Upper lobe of left lung (tissue), 6 donors: Measurements from ENCODE around the gene DENND1B. TPM values are rescaled to one million over a fixed set of nuclear protein-coding genes. Genes with fewer than 3 reads are reported as not detected.

Experiments
- ATAC-seq, 2 donors: fragments of 200-7000 bp; cut with Tn5 transposase; one replicate each; pipeline ENCODE4 v1.9.1; 2022; ENCODE audit warnings: mild to moderate bottlenecking in 2 of 2, moderate library complexity in 2 of 2; ENCODE audit not compliant: low FRiP score in 2 of 2
- DNase-seq, 2 donors: peaks; one replicate each; pipeline ENCODE4 v3.0.0-alpha.2; 2019 to 2020
- H3K27ac ChIP-seq, 4 donors: fragments of 200-600 bp; sonication (generic); one replicate each; pipeline ENCODE4 v1.5.1; 2016 to 2019
- H3K27me3 ChIP-seq, 4 donors: fragments of 200-600 bp; sonication (generic); one replicate each; pipeline ENCODE4 v1.5.1; 2017 to 2019
- H3K36me3 ChIP-seq, 4 donors: fragments of 200-600 bp; sonication (generic); one replicate each; pipeline ENCODE4 v1.5.1; 2016 to 2019
- H3K4me1 ChIP-seq, 4 donors: fragments of 200-600 bp; sonication (generic); one replicate each; pipeline ENCODE4 v1.5.1; 2018 to 2019
- H3K4me3 ChIP-seq, 4 donors: fragments of 200-600 bp; sonication (generic); one replicate each; pipeline ENCODE4 v1.5.1; 2017 to 2019; ENCODE audit warnings: mild to moderate bottlenecking in 2 of 4, moderate library complexity in 1 of 4
- H3K9me3 ChIP-seq, 4 donors: fragments of 200-600 bp; sonication (generic); one replicate each; pipeline ENCODE4 v1.5.1; 2018 to 2019
- EP300 ChIP-seq, 4 donors: sonication (generic); formaldehyde crosslinking; IDR thresholded peaks; one replicate each; pipeline ENCODE4 v1.5.1; 2017; ENCODE audit warnings: antibody characterized with exemption in 4 of 4, control low read depth in 2 of 4
- POLR2A ChIP-seq, 4 donors: fragments of 450-650 bp; IDR thresholded peaks; one replicate each; pipeline ENCODE4 v1.5.1; 2016 to 2017; ENCODE audit warnings: antibody characterized with exemption in 4 of 4, mild to moderate bottlenecking in 2 of 4
- POLR2AphosphoS5 ChIP-seq, 2 donors: sonication (generic); formaldehyde crosslinking; IDR thresholded peaks; one replicate each; pipeline ENCODE4 v1.5.1; 2017; ENCODE audit warnings: antibody characterized with exemption in 2 of 2
- WGBS, 2 donors: methylation state at CpG; one replicate each; pipeline ENCODE4 v1.1.5; 2017 to 2018; 5-methylcytosine and 5-hydroxymethylcytosine counted together
- total RNA-seq, 6 donors: library from RNA; depleted of rRNA in 4 of 6; stranded (reverse); fragments of >200 nt in 4 of 6; gene quantifications; one replicate each; pipeline versions ENCODE4 v1.1.0 to v1.2.1, GENCODE V29; 2016 to 2021
- TF ChIP-seq, protein P1 (sequence below), 6 experiments: fragments of 450-650 bp in 4 of 6; fragments of 200-600 bp in 2 of 6; sonication (generic) in 2 of 6; IDR thresholded peaks; one replicate each; pipeline ENCODE4 v1.5.1; 2016 to 2019; ENCODE audit warnings: antibody characterized with exemption in 6 of 6
- donor health status: DM: no; HTN: no; CAD: no; lungs with moderate emphysema.
- donor health status: DM: no; HTN: yes; CAD: no; lungs with severe emphysema.

Gene DENND1B
- total RNA-seq, 6 donors from 2014 or later, result 14.9 to 39.1 (median 21.0) TPM

- Histone ChIP-seq H3K9me3 (no peaks in the 10 kb centered on the region), H3K4me3 (no peak overlapping the region), H3K4me1 (no peaks in the 10 kb centered on the region), H3K27ac (no peak overlapping the region), H3K36me3 (no peaks in the 10 kb centered on the region), H3K27me3 (no peaks in the 10 kb centered on the region)
- TF ChIP-seq, protein P1, sequence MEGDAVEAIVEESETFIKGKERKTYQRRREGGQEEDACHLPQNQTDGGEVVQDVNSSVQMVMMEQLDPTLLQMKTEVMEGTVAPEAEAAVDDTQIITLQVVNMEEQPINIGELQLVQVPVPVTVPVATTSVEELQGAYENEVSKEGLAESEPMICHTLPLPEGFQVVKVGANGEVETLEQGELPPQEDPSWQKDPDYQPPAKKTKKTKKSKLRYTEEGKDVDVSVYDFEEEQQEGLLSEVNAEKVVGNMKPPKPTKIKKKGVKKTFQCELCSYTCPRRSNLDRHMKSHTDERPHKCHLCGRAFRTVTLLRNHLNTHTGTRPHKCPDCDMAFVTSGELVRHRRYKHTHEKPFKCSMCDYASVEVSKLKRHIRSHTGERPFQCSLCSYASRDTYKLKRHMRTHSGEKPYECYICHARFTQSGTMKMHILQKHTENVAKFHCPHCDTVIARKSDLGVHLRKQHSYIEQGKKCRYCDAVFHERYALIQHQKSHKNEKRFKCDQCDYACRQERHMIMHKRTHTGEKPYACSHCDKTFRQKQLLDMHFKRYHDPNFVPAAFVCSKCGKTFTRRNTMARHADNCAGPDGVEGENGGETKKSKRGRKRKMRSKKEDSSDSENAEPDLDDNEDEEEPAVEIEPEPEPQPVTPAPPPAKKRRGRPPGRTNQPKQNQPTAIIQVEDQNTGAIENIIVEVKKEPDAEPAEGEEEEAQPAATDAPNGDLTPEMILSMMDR (IDR thresholded peaks at IDR 0.05), result no peak
- TF ChIP-seq POLR2A (IDR thresholded peaks at IDR 0.05), result no peak
- TF ChIP-seq EP300 (IDR thresholded peaks at IDR 0.05), result no peak
- no peak for TF ChIP-seq POLR2AphosphoS5 (IDR thresholded peaks at IDR 0.05)
- DNase-seq, result no peak
- ATAC-seq, result peak in 1 of 2 donors; percentile 34
- 66 to 68% methylated on average over 9 of the region's 9 CpGs for WGBS, 2 donors
These were observed 303.9 kb downstream of the DENND1B start for GRCh38 chr1:197471248-197471985.

- WGBS, 2 donors, result 80 to 90% methylated on average over 1 of the region's 1 CpG
- H3K4me1 ChIP-seq, result no peaks in the 10 kb centered on the region
- no peaks in the 10 kb centered on the region for H3K27me3 ChIP-seq
These were observed 304.9 kb downstream of the DENND1B start for GRCh38 chr1:197470330-197470729.

GRCh38 chr1:197469620-197470210, 305.6 kb downstream of the DENND1B start:
- Histone ChIP-seq H3K27me3 (no peaks in the 10 kb centered on the region), H3K36me3 (no peaks in the 10 kb centered on the region), H3K4me3 (no peak overlapping the region), H3K4me1 (no peaks in the 10 kb centered on the region), H3K9me3 (no peaks in the 10 kb centered on the region), H3K27ac (no peak overlapping the region)
- no peak for TF ChIP-seq POLR2A (IDR thresholded peaks at IDR 0.05)
- TF ChIP-seq EP300 (IDR thresholded peaks at IDR 0.05), result no peak
- TF ChIP-seq, protein P1 (IDR thresholded peaks at IDR 0.05), result no peak
- TF ChIP-seq POLR2AphosphoS5 (IDR thresholded peaks at IDR 0.05), result no peak
- ATAC-seq (no peak), DNase-seq (no peak)
- WGBS, 2 donors, result 44 to 53% methylated on average over 7 of the region's 7 CpGs

More at GRCh38 chr1:197470330-197470729, 304.9 kb downstream of the DENND1B start:
- Histone ChIP-seq H3K9me3 (no peaks in the 10 kb centered on the region), H3K4me3 (no peak overlapping the region), H3K27ac (no peak overlapping the region), H3K36me3 (no peaks in the 10 kb centered on the region)
- TF ChIP-seq, protein P1 (IDR thresholded peaks at IDR 0.05), result no peak
- TF ChIP-seq POLR2AphosphoS5 (IDR thresholded peaks at IDR 0.05) (no peak), POLR2A (IDR thresholded peaks at IDR 0.05) (no peak), EP300 (IDR thresholded peaks at IDR 0.05) (no peak)
- ATAC-seq (no peak), DNase-seq (no peak)

DNA sequence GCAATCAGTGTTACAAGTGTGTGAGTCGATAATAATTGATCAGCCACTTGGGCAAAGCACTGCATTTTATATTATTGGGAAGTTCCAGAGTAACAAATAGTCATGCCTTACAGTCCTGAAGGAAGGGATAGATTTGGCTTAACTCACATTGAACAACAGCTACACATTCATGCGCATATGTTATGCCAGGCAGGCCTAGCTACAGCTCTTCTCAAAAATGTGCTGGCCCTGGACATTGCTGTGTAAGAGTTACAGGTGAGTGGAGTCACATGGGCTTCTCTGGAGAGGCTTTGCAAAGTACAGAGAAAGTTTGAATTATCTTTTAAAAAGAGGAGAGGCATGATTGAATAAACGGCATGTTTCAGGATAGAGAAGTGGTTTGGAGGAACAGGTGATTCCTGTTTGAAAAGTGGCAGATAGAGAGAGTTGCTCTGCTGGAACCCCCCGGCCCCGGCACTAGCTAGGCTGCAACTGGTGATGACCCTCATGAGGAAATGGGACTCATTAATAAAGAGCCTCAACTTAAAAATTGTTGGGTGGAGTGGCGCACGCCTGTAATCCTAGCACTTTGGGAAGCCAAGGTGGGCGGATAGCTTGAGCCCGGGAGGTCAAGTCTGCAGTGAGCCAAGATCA, 306.6 kb downstream of the DENND1B start:
- Histone ChIP-seq H3K27ac (no peak overlapping the region), H3K36me3 (no peaks in the 10 kb centered on the region), H3K9me3 (no peaks in the 10 kb centered on the region), H3K4me3 (no peak overlapping the region), H3K4me1 (no peaks in the 10 kb centered on the region), H3K27me3 (no peaks in the 10 kb centered on the region)
- WGBS, 2 donors, result 72 to 73% methylated on average over 9 of the region's 9 CpGs
- no peak for TF ChIP-seq POLR2A (IDR thresholded peaks at IDR 0.05)
- no peak for TF ChIP-seq EP300 (IDR thresholded peaks at IDR 0.05)
- TF ChIP-seq POLR2AphosphoS5 (IDR thresholded peaks at IDR 0.05), result no peak
- TF ChIP-seq, protein P1 (IDR thresholded peaks at IDR 0.05), result no peak
- ATAC-seq (no peak), DNase-seq (no peak)
